HepG2 (cell line): ENCODE measurements around the gene MILR1. TPM values are rescaled to one million over a fixed set of nuclear protein-coding genes. Genes with fewer than 3 reads are reported as not detected.

ENCODE experiments used
- CENPX ChIP-seq: sonication (generic); formaldehyde crosslinking; IDR thresholded peaks from 2 replicates; pipeline ENCODE4 v1.9.0; 2021; ENCODE audit warnings: mild to moderate bottlenecking, missing genetic modification reagents, moderate library complexity
- KMT2B ChIP-seq: IDR thresholded peaks from 2 replicates; pipeline ENCODE4 v1.6.1; 2016; ENCODE audit warnings: missing genetic modification reagents, missing compliant biosample characterization
- MXD4 ChIP-seq: IDR thresholded peaks from 2 replicates; pipeline ENCODE4 v1.6.1; 2016; ENCODE audit warnings: mild to moderate bottlenecking, missing biosample characterization, missing genetic modification reagents
- NAIF1 ChIP-seq: sonication (generic); formaldehyde crosslinking; IDR thresholded peaks from 2 replicates; pipeline ENCODE4 v1.5.0; 2020; ENCODE audit warnings: mild to moderate bottlenecking, missing genetic modification reagents, borderline replicate concordance
- NKX3-1 ChIP-seq: sonication (generic); formaldehyde crosslinking; IDR thresholded peaks from 2 replicates; pipeline ENCODE4 v1.5.0; 2020; ENCODE audit warnings: missing genetic modification reagents
- RXRB ChIP-seq: IDR thresholded peaks from 2 replicates; pipeline ENCODE4 v1.6.1; 2016; ENCODE audit warnings: borderline replicate concordance, missing genetic modification reagents, missing compliant biosample characterization
- SP140L ChIP-seq: sonication (generic); formaldehyde crosslinking; IDR thresholded peaks from 2 replicates; pipeline ENCODE4 v1.4.0; 2020; ENCODE audit warnings: missing genetic modification reagents, borderline replicate concordance
- STAT6 ChIP-seq: sonication (generic); formaldehyde crosslinking; IDR thresholded peaks from 2 replicates; pipeline ENCODE4 v1.4.0; 2020; ENCODE audit warnings: missing genetic modification reagents, mild to moderate bottlenecking, borderline replicate concordance
- ZBTB46 ChIP-seq: sonication (generic); formaldehyde crosslinking; IDR thresholded peaks from 2 replicates; pipeline ENCODE4 v1.4.0; 2020; ENCODE audit warnings: mild to moderate bottlenecking, missing genetic modification reagents, borderline replicate concordance
- ZNF253 ChIP-seq: sonication (generic); formaldehyde crosslinking; IDR thresholded peaks from 2 replicates; pipeline ENCODE4 v1.8.0; 2022; ENCODE audit warnings: mild to moderate bottlenecking, missing genetic modification reagents, borderline replicate concordance
- ZNF333 ChIP-seq: sonication (generic); formaldehyde crosslinking; IDR thresholded peaks from 2 replicates; pipeline ENCODE4 v1.4.0; 2020; ENCODE audit warnings: mild to moderate bottlenecking, missing genetic modification reagents, borderline replicate concordance
- ZNF343 ChIP-seq: sonication (generic); formaldehyde crosslinking; IDR thresholded peaks from 2 replicates; pipeline ENCODE4 v1.4.0; 2020; ENCODE audit warnings: mild to moderate bottlenecking, missing genetic modification reagents
- ZNF552 ChIP-seq: sonication (generic); formaldehyde crosslinking; IDR thresholded peaks from 2 replicates; pipeline ENCODE4 v1.9.0; 2022; ENCODE audit warnings: missing genetic modification reagents, mild to moderate bottlenecking, borderline replicate concordance
- ZNF574 ChIP-seq: sonication (generic); formaldehyde crosslinking; IDR thresholded peaks from 2 replicates; pipeline ENCODE4 v1.4.0; 2020; ENCODE audit warnings: missing genetic modification reagents
- ZNF672 ChIP-seq: sonication (generic); formaldehyde crosslinking; IDR thresholded peaks from 2 replicates; pipeline ENCODE4 v1.8.1; 2022; ENCODE audit warnings: missing genetic modification reagents
- polyA plus RNA-seq, 8 experiments: library from polyadenylated mRNA; depleted of rRNA in 3 of 8; stranded (reverse) in 7 of 8; unstranded in 1 of 8; fragments of >200 nt; fragmentation: Illumina TruSeq in 4 of 8; extraction: Trizol in 4 of 8; gene quantifications; 2 replicates each; pipeline versions ENCODE4 v1.2.1 to v1.2.3, GENCODE V29; 2011 to 2016; ENCODE audit warnings: low read depth in 4 of 8, missing spikeins in 1 of 8, mixed read lengths in 1 of 8; ENCODE audit not compliant: insufficient read depth in 1 of 8
- total RNA-seq, 5 experiments: library from RNA; depleted of rRNA; stranded (reverse); fragments of >200 nt; fragmentation: Illumina TruSeq; extraction: Trizol; gene quantifications; 2 replicates each; pipeline ENCODE4 v1.2.3, GENCODE V29; 2016; ENCODE audit warnings: low read depth in 1 of 5

The MILR1 gene
- total and polyA plus RNA-seq, 2 of the 13 experiments (the other 11 are each of a cell fraction or from before 2014, with no cell fraction given) = 0.27 to 1.7 TPM

GRCh38 chr17:64506576-64507412 lies 57.9 kb downstream of the MILR1 start, which contains the start of gene CEP95 (continued):
- TF ChIP-seq ZNF343 (CRISPR knock-in tag) (peak; percentile 65; the same call in 1 of the 2 replicates), KMT2B (CRISPR knock-in tag) (peak; percentile 77), ZNF333 (peak; percentile 92), ZBTB46 (no peak; the same call in 1 of the 2 replicates), STAT6 (CRISPR knock-in tag) (no peak), ZNF574 (CRISPR knock-in tag) (peak; percentile 94), ZNF672 (0 out of 2 replicates have a peak, but pooled peaks have one; percentile 71), ZNF253 (peak; percentile 70; the same call in 1 of the 2 replicates), CENPX (no peak), ZNF552 (CRISPR knock-in tag) (peak; percentile 49; the same call in 1 of the 2 replicates), MXD4 (peak; percentile 84), NKX3-1 (CRISPR knock-in tag) (peak; percentile 68), NAIF1 (CRISPR knock-in tag) (peak; percentile 94), SP140L (CRISPR knock-in tag) (no peak), RXRB (CRISPR knock-in tag) (peak; percentile 34; the same call in 1 of the 2 replicates)
